Kidney (tissue), 14 donors: ENCODE measurements around the gene ALKBH8. TPM values are rescaled to one million over a fixed set of nuclear protein-coding genes. Genes with fewer than 3 reads are reported as not detected.

ENCODE experiments used
- DNase-seq, 5 donors: peaks; one replicate each; pipeline ENCODE4 v3.0.0-alpha.2; 2013 to 2020
- FAIRE-seq: peaks from 2 replicates; lab custom pipeline; 2012; peaks lifted over from hg19 to GRCh38; lab: Jason Lieb, UNC
- H3K27ac ChIP-seq, 2 donors: one replicate each; pipeline ENCODE4 v1.7.0; 2013; ENCODE audit warnings: low read depth in 2 of 2, low read length in 2 of 2, inconsistent platforms in 1 of 2
- H3K27me3 ChIP-seq: one replicate; pipeline ENCODE4 v1.7.1; 2013; ENCODE audit warnings: low read length, inconsistent platforms; ENCODE audit not compliant: control insufficient read depth, insufficient read depth
- H3K36me3 ChIP-seq, 3 donors: one replicate each; pipeline versions ENCODE4 v1.7.0 to v1.7.1; 2013; ENCODE audit warnings: low read length in 3 of 3, control low read depth in 1 of 3, inconsistent platforms in 1 of 3; ENCODE audit not compliant: insufficient read depth in 3 of 3, control insufficient read depth in 2 of 3
- H3K4me1 ChIP-seq, 3 donors: one replicate each; pipeline versions ENCODE4 v1.7.0 to v1.7.1; 2013; ENCODE audit warnings: low read length in 3 of 3, inconsistent platforms in 1 of 3, low read depth in 1 of 3; ENCODE audit not compliant: control insufficient read depth in 2 of 3, insufficient read depth in 2 of 3
- H3K4me3 ChIP-seq, 3 donors: one replicate each; pipeline versions ENCODE4 v1.7.0 to v1.8.1; 2013; ENCODE audit warnings: low read length in 3 of 3, control low read depth in 1 of 3, inconsistent platforms in 1 of 3
- H3K9ac ChIP-seq, 3 donors: one replicate each; pipeline versions ENCODE4 v1.7.0 to v1.7.1; 2013; ENCODE audit warnings: low read length in 3 of 3, control low read depth in 1 of 3, inconsistent platforms in 1 of 3
- H3K9me3 ChIP-seq, 3 donors: one replicate each; pipeline versions ENCODE4 v1.7.0 to v1.7.1; 2013; ENCODE audit warnings: low read length in 3 of 3, control low read depth in 1 of 3, inconsistent platforms in 1 of 3; ENCODE audit not compliant: control insufficient read depth in 2 of 3, insufficient read depth in 1 of 3
- intact Hi-C: fragments of 100-400 bp; cut with DNase I; formaldehyde crosslinking; loops from one replicate; pipeline ENCODE4 v1.11.1; 2022
- polyA plus RNA-seq: library from polyadenylated mRNA; stranded (reverse); fragments of 350-450 nt; fragmentation: Illumina TruSeq; extraction: RNeasy Lipid Tissue Mini Kit (QIAGEN cat#74804); gene quantifications from one replicate; pipeline ENCODE4 v1.2.3, GENCODE V29; 2014; ENCODE audit warnings: low read depth, low replicate concordance; ENCODE audit not compliant: insufficient read depth
- total RNA-seq: library from RNA; stranded (reverse); fragmentation: NEBNext Ultra II Directional; extraction: Animal tissue kit (Norgen Biotek cat#: 25700); gene quantifications from one replicate; pipeline ENCODE4 v1.2.1, GENCODE V29; 2021
- TF ChIP-seq, protein P1 (sequence below): IDR thresholded peaks from 3 replicates; pipeline ENCODE4 v1.5.1; 2012; ENCODE audit warnings: mild to moderate bottlenecking, moderate library complexity, borderline replicate concordance; ENCODE audit not compliant: insufficient read depth; ENCODE audit errors: extremely low read depth
- donor health status: control.
- donor health status: control.
- donor health status: control.
- donor health status: control.
- donor health status: control.
- donor health status: DM: yes; HTN: yes; CAD: no.
- donor health status: Normal renal cell carcinoma (clear cell type).

Gene ALKBH8
- total and polyA plus RNA-seq, 2 donors from 2014 or later: 3.8 to 9.4 TPM

GRCh38 chr11:107457558-107458271, 107.8 kb downstream of the ALKBH8 start, which contains the start of gene CWF19L2:
Gene CWF19L2, minus strand, starts transcription at chr11:107457825. Its CDS starts 9 bp downstream, at chr11:107457816.
- H3K27ac ChIP-seq: peak within 1 kb of the TSS in 1 of 2 donors; percentile 70
- H3K27me3 ChIP-seq: no peaks in the 10 kb centered on the region
- peaks cover 0 to 11% (median 11%) of the 10 kb centered on the region in 3 donors for H3K36me3 ChIP-seq
- FAIRE-seq (peak; percentile 96), DNase-seq (peak; percentile 90 to 98 (median 94))
- H3K9ac ChIP-seq: peak within 1 kb of the TSS; percentile 89 to 99 (median 98)
- H3K9me3 ChIP-seq: no peaks in the 10 kb centered on the region
- TF ChIP-seq, protein P1, sequence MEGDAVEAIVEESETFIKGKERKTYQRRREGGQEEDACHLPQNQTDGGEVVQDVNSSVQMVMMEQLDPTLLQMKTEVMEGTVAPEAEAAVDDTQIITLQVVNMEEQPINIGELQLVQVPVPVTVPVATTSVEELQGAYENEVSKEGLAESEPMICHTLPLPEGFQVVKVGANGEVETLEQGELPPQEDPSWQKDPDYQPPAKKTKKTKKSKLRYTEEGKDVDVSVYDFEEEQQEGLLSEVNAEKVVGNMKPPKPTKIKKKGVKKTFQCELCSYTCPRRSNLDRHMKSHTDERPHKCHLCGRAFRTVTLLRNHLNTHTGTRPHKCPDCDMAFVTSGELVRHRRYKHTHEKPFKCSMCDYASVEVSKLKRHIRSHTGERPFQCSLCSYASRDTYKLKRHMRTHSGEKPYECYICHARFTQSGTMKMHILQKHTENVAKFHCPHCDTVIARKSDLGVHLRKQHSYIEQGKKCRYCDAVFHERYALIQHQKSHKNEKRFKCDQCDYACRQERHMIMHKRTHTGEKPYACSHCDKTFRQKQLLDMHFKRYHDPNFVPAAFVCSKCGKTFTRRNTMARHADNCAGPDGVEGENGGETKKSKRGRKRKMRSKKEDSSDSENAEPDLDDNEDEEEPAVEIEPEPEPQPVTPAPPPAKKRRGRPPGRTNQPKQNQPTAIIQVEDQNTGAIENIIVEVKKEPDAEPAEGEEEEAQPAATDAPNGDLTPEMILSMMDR: no peak
- intact Hi-C loops: no loop called here
- peak within 1 kb of the TSS; percentile 87 to 100 (median 99) for H3K4me3 ChIP-seq
- peaks cover 0 to 4% (median 0%) of the 10 kb centered on the region in 3 donors for H3K4me1 ChIP-seq

GRCh38 chr11:107457205-107457557, 108.4 kb downstream of the ALKBH8 start:
- DNase-seq: peak in 2 of 5 donors; percentile 16 to 55
- Histone ChIP-seq H3K4me3 (peak overlapping the region; percentile 87 to 100 (median 99)), H3K9ac (peak overlapping the region; percentile 89 to 99 (median 98)), H3K27me3 (no peaks in the 10 kb centered on the region), H3K27ac (peak overlapping the region in 1 of 2 donors; percentile 70), H3K4me1 (peaks cover 0 to 4% (median 0%) of the 10 kb centered on the region in 3 donors), H3K36me3 (peaks cover 0 to 11% (median 11%) of the 10 kb centered on the region in 3 donors), H3K9me3 (no peaks in the 10 kb centered on the region)
- no peak for FAIRE-seq
- intact Hi-C loops: no loop called here
- TF ChIP-seq, protein P1: no peak

- H3K36me3 ChIP-seq: peaks cover 0 to 11% (median 11%) of the 10 kb centered on the region in 3 donors
- peaks cover 0 to 4% (median 0%) of the 10 kb centered on the region in 3 donors for H3K4me1 ChIP-seq
- no peak for FAIRE-seq
- H3K9me3 ChIP-seq: no peaks in the 10 kb centered on the region
- H3K4me3 ChIP-seq: no peak overlapping the region
- no peak overlapping the region for H3K27ac ChIP-seq
- intact Hi-C loops: no loop called here
- H3K9ac ChIP-seq: no peak overlapping the region
- TF ChIP-seq, protein P1: no peak
- H3K27me3 ChIP-seq: no peaks in the 10 kb centered on the region
- DNase-seq: peak in 1 of 5 donors; percentile 37
Observed at GRCh38 chr11:107453594-107454286, 111.8 kb downstream of the ALKBH8 start.

Other genes starting within 250 kb of the ALKBH8 start
- 19.1 TPM for gene CWF19L2, start 107.9 kb downstream of the ALKBH8 start, total RNA-seq
- gene CWF19L2, start 107.9 kb downstream of the ALKBH8 start, polyA plus RNA-seq: 10.3 TPM
- 0.47 TPM for gene ELMOD1, start 25.4 kb upstream of the ALKBH8 start, total RNA-seq
- 2.6 TPM for gene ELMOD1, start 25.4 kb upstream of the ALKBH8 start, polyA plus RNA-seq
- gene SLN, start 146.3 kb upstream of the ALKBH8 start, total RNA-seq: not detected
- not detected for gene SLN, start 146.3 kb upstream of the ALKBH8 start, polyA plus RNA-seq